ENCODE data around the gene KCNA5. TPM values are rescaled to one million over a fixed set of nuclear protein-coding genes. Genes with fewer than 3 reads are reported as not detected.

Gene KCNA5
- total RNA-seq, 4 donors from 2014 or later = 0.19 to 1.3 TPM; not detected in 2

- ATAC-seq (ENCODE audit: low FRiP score) = no peak
- no peak for DNase-seq (ENCODE audit: low spot score)
These were observed 19.8 kb upstream of the KCNA5 start for GRCh38 chr12:5023842-5024241.

GRCh38 chr12:5026342-5026938 is 17.2 kb upstream of the KCNA5 start:
- no peak for TF ChIP-seq CTCF (IDR thresholded peaks at IDR 0.05)
- DNase-seq (ENCODE audit: low spot score) = no peak
- no peak for ATAC-seq (ENCODE audit: low FRiP score)

More at GRCh38 chr12:5023842-5024241, 19.8 kb upstream of the KCNA5 start:
- no peak for TF ChIP-seq CTCF (IDR thresholded peaks at IDR 0.05)

GRCh38 chr12:5027046-5027821 is 16.4 kb upstream of the KCNA5 start:
- no peak for ATAC-seq (ENCODE audit: low FRiP score)
- DNase-seq (ENCODE audit: low spot score) = no peak
- TF ChIP-seq CTCF (IDR thresholded peaks at IDR 0.05) = no peak

GRCh38 chr12:5030066-5030465 is 13.6 kb upstream of the KCNA5 start:
- DNase-seq (ENCODE audit: low spot score) = no peak
- no peak for ATAC-seq (ENCODE audit: low FRiP score)
- no peak for TF ChIP-seq CTCF (IDR thresholded peaks at IDR 0.05)

- TF ChIP-seq CTCF (IDR thresholded peaks at IDR 0.05) = no peak
- no peak for DNase-seq (ENCODE audit: low spot score)
- no peak for ATAC-seq (ENCODE audit: low FRiP score)
These were observed 12.4 kb upstream of the KCNA5 start for GRCh38 chr12:5031242-5031641.

- DNase-seq (ENCODE audit: low spot score) = no peak
- TF ChIP-seq CTCF (IDR thresholded peaks at IDR 0.05) = no peak
- no peak for ATAC-seq (ENCODE audit: low FRiP score)
These were observed 11.7 kb upstream of the KCNA5 start for GRCh38 chr12:5031958-5032357.

GRCh38 chr12:5032821-5033220 is 10.9 kb upstream of the KCNA5 start:
- DNase-seq (ENCODE audit: low spot score) (no peak), ATAC-seq (ENCODE audit: low FRiP score) (no peak)
- no peak for TF ChIP-seq CTCF (IDR thresholded peaks at IDR 0.05)

Measured in omental fat pad (tissue), 4 donors.